Smooth muscle cell (in vitro differentiated cells): ENCODE results near the gene TARP.
A peak's percentile ranks its signal among the peaks of the same experiment; 100 is the strongest.
"Not testable (repeated sequence)": the region's sequence is repeated elsewhere in the genome, so short reads cannot be mapped to it uniquely, and the experiment has no call there.

Experiments
- DNase-seq: peaks from one replicate; lab custom pipeline; 2025; ENCODE audit not compliant: unreplicated experiment; lab: John Stamatoyannopoulos, UW
- H2AFZ ChIP-seq: fragments of 200-600 bp; sonication (generic); 2 replicates; pipeline ENCODE4 v1.6.0; 2016; ENCODE audit warnings: antibody characterized with exemption, low read depth, mild to moderate bottlenecking
- H3F3A ChIP-seq: fragments of 200-600 bp; sonication (generic); 2 replicates; pipeline ENCODE4 v1.6.0; 2017; ENCODE audit warnings: antibody characterized with exemption, low read depth
- H3K27ac ChIP-seq: fragments of 200-600 bp; sonication (generic); 2 replicates; pipeline ENCODE4 v1.5.1; 2016; ENCODE audit warnings: low read depth, mild to moderate bottlenecking
- H3K27me3 ChIP-seq: fragments of 200-600 bp; sonication (generic); 2 replicates; pipeline ENCODE4 v1.6.1; 2016; ENCODE audit warnings: low read depth, mild to moderate bottlenecking
- H3K36me3 ChIP-seq: fragments of 200-600 bp; sonication (generic); 2 replicates; pipeline ENCODE4 v1.5.1; 2016; ENCODE audit warnings: low read depth
- H3K4me1 ChIP-seq: fragments of 200-600 bp; sonication (generic); 2 replicates; pipeline ENCODE4 v1.5.1; 2016; ENCODE audit warnings: low read depth
- H3K4me2 ChIP-seq: fragments of 200-600 bp; sonication (generic); 2 replicates; pipeline ENCODE4 v1.6.0; 2016; ENCODE audit warnings: mild to moderate bottlenecking
- H3K4me3 ChIP-seq: fragments of 200-600 bp; sonication (generic); 2 replicates; pipeline ENCODE4 v1.5.1; 2016; ENCODE audit warnings: mild to moderate bottlenecking
- H3K79me2 ChIP-seq: fragments of 200-600 bp; sonication (generic); 2 replicates; pipeline ENCODE4 v1.6.0; 2016; ENCODE audit warnings: low read depth, mild to moderate bottlenecking
- H3K9ac ChIP-seq: fragments of 200-600 bp; sonication (generic); 2 replicates; pipeline ENCODE4 v1.6.0; 2016; ENCODE audit warnings: low read depth
- H3K9me3 ChIP-seq: fragments of 200-600 bp; sonication (generic); replicated peaks from 2 replicates; pipeline ENCODE4 v1.5.1; 2016; ENCODE audit warnings: low read depth
- H4K20me1 ChIP-seq: fragments of 200-600 bp; sonication (generic); 2 replicates; pipeline ENCODE4 v1.6.0; 2016; ENCODE audit warnings: low read depth
- CTCF ChIP-seq: fragments of 200-600 bp; sonication (generic); IDR thresholded peaks from 2 replicates; pipeline ENCODE4 v1.5.1; 2017; ENCODE audit warnings: borderline replicate concordance, mild to moderate bottlenecking, antibody characterized with exemption; ENCODE audit not compliant: insufficient read depth, poor library complexity, severe bottlenecking
- WGBS: methylation state at CpG from one replicate; pipeline ENCODE4 v1.1.7; 2016; ENCODE audit warnings: low lambda C conversion rate; 5-methylcytosine and 5-hydroxymethylcytosine counted together

TARP gene

DNA sequence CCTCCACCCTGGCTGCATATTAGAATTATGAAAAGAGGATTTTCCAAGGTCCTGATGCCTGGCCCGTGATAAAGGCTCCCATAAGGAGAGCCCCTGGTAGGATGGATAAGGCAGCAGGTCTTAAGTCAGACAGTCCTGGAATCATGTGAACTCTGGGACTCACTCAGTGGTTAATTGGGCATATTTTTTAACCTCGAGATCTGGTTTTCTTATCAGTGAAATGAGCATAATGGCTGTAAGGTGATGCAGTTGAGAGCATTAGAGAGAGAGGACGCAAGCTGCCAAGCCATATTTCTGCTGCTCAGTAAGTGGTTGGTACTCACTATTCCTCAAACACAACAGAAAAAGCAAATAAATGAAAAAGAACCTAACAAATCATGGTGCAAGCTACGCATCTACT is 37.8 kb downstream of the TARP start:
- Histone ChIP-seq H3K9me3 (no peaks in the 10 kb centered on the region), H3K4me3 (no peak overlapping the region), H3K79me2 (no peaks in the 10 kb centered on the region), H3K4me2 (no peak overlapping the region), H3K36me3 (no peaks in the 10 kb centered on the region), H4K20me1 (no peaks in the 10 kb centered on the region), H3F3A (peaks cover 3% of the 10 kb centered on the region), H2AFZ (no peak overlapping the region), H3K27ac (no peak overlapping the region), H3K27me3 (no peaks in the 10 kb centered on the region), H3K4me1 (no peaks in the 10 kb centered on the region), H3K9ac (no peak overlapping the region)
- no peak for DNase-seq
- 82% methylated on average over 4 of the region's 4 CpGs for WGBS
- TF ChIP-seq CTCF: no peak

- not testable (repeated sequence) for H3F3A ChIP-seq, H3K4me1 ChIP-seq, H3K36me3 ChIP-seq, H3K9me3 ChIP-seq, H4K20me1 ChIP-seq, H3K27me3 ChIP-seq, H3K79me2 ChIP-seq, H2AFZ ChIP-seq, H3K27ac ChIP-seq, H3K9ac ChIP-seq, H3K4me2 ChIP-seq, H3K4me3 ChIP-seq, DNase-seq
- WGBS: 96% methylated on average over 11 of the region's 11 CpGs
Observed at GRCh38 chr7:38234759-38235158, 38.7 kb downstream of the TARP start.

DNA sequence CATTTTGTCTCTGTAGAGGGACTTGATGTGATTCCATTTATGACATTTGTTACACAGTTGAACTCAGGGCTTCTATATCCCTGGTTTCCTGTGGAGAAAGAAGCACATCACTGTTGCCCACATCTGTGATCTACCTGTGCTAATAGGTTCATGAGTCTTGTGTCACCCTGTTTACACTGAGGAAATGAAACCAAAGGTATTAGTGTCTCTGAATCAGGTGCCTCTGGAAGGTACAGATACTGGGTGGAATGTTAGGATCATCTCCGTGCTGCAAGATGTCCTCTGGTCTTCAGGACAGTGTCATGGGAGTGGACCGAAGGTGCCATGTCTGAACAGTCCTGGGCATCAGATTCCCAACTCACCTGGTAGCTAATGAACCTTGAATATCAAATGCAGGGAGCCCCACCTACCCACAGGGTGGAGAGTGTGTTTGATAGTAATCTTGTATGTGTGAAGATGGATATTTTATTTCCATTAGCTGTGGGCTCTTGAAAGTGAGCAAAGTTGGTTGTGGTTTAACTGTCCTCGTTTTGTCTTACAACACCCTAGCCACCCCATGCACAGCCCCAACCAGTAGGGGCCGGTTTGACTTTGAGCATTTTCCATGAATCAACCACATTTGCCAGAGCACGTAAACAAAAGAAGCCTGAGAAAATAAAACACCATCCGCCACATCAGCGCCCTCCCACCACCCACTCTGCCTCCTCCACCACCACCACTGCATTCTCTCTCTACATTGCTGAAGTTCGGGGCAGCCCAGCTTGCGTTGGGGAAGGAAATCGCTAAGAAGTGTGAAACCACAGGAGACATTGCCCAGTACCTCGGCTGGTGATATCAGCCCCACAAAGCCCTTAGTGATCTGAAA is 40.7 kb downstream of the TARP start:
- Histone ChIP-seq H3K4me1 (no peaks in the 10 kb centered on the region), H3K9ac (no peak overlapping the region), H3K79me2 (no peaks in the 10 kb centered on the region), H4K20me1 (peaks cover 9% of the 10 kb centered on the region), H3K27ac (no peak overlapping the region), H3K36me3 (no peaks in the 10 kb centered on the region), H3K9me3 (no peaks in the 10 kb centered on the region), H3K27me3 (no peaks in the 10 kb centered on the region), H2AFZ (no peak overlapping the region), H3K4me3 (no peak overlapping the region), H3K4me2 (peak overlapping the region; percentile 46), H3F3A (peaks cover 3% of the 10 kb centered on the region)
- TF ChIP-seq CTCF: no peak
- WGBS: 34% methylated on average over 11 of the region's 11 CpGs
- no peak for DNase-seq

DNA sequence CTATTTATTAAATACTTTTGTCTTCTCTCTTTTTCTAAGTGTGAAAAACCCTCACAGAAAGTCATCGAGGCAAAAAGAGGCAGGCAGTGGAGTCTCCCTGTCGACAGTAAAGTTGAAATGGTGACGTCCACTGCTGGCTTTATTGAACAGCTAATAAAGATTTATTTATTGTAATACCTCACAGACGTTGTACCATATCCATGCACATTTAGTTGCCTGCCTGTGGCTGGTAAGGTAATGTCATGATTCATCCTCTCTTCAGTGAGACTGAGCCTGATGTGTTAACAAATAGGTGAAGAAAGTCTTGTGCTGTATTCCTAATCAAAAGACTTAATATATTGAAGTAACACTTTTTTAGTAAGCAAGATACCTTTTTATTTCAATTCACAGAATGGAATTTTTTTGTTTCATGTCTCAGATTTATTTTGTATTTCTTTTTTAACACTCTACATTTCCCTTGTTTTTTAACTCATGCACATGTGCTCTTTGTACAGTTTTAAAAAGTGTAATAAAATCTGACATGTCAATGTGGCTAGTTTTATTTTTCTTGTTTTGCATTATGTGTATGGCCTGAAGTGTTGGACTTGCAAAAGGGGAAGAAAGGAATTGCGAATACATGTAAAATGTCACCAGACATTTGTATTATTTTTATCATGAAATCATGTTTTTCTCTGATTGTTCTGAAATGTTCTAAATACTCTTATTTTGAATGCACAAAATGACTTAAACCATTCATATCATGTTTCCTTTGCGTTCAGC is 43.4 kb downstream of the TARP start:
- H3K9me3 ChIP-seq: no peaks in the 10 kb centered on the region
- H3F3A ChIP-seq: peaks cover 3% of the 10 kb centered on the region
- no peaks in the 10 kb centered on the region for H3K79me2 ChIP-seq
- no peaks in the 10 kb centered on the region for H3K36me3 ChIP-seq
- H3K27ac ChIP-seq: no peak overlapping the region
- H3K4me1 ChIP-seq: no peaks in the 10 kb centered on the region
- no peak overlapping the region for H2AFZ ChIP-seq
- H4K20me1 ChIP-seq: peaks cover 14% of the 10 kb centered on the region
- 87% methylated on average over 6 of the region's 6 CpGs for WGBS
- no peak for DNase-seq
- H3K4me2 ChIP-seq: no peak overlapping the region
- no peak overlapping the region for H3K4me3 ChIP-seq
- TF ChIP-seq CTCF: no peak
- H3K27me3 ChIP-seq: no peaks in the 10 kb centered on the region
- no peak overlapping the region for H3K9ac ChIP-seq
